Endothelial cell of umbilical vein (primary cell): ENCODE results near the gene EXD2. TPM values are rescaled to one million over a fixed set of nuclear protein-coding genes. Genes with fewer than 3 reads are reported as not detected.

Experiments
- BruUV-seq: library from RNA; stranded (reverse); fragments of 400-500 nt; replicated peaks from 2 replicates; lab custom pipeline; 2021; lab: Mats Ljungman, UMichigan
- CTCF ChIA-PET: fragments of 300-600, 350-600 bp; sonication (Branson Sonifier 250); formaldehyde crosslinking; loops from one replicate; lab custom pipeline; 2021; ENCODE audit warnings: antibody characterized with exemption, inconsistent platforms; lab: Charles Lee
- POLR2A ChIA-PET: fragments of 300-600, 350-600 bp; sonication (Branson Sonifier 250); formaldehyde crosslinking; loops from one replicate; lab custom pipeline; 2021; ENCODE audit warnings: antibody characterized with exemption, inconsistent platforms; lab: Charles Lee
- DNase-seq: peaks from one replicate; pipeline ENCODE4 v3.0.0-alpha.2; 2011; ENCODE audit warnings: low read depth, low spot score
- FAIRE-seq: peaks from 2 replicates; lab custom pipeline; 2011; peaks lifted over from hg19 to GRCh38; lab: Jason Lieb, UNC
- H2AFZ ChIP-seq: 2 replicates; pipeline ENCODE4 v1.6.0; 2012; ENCODE audit warnings: low read depth, low read length, control low read depth, inconsistent platforms
- H3K27ac ChIP-seq: 2 replicates; pipeline ENCODE4 v1.5.1; 2011; ENCODE audit warnings: low read depth, mild to moderate bottlenecking, control low read depth, low read length, moderate library complexity; ENCODE audit not compliant: insufficient read depth
- H3K27me3 ChIP-seq, 2 experiments: 2 replicates each; pipeline versions ENCODE4 v1.6.0 to v1.6.1; 2011; ENCODE audit warnings: low read length in 2 of 2, mixed read lengths in 1 of 2; ENCODE audit not compliant: control insufficient read depth in 2 of 2, insufficient read depth in 2 of 2
- H3K36me3 ChIP-seq, 2 experiments: 2 replicates in 1 of 2; 3 replicates in 1 of 2; pipeline ENCODE4 v1.5.1; 2011; ENCODE audit warnings: low read length in 2 of 2, mild to moderate bottlenecking in 1 of 2, moderate library complexity in 1 of 2; ENCODE audit not compliant: control insufficient read depth in 2 of 2, insufficient read depth in 2 of 2; ENCODE audit errors: extremely low read depth in 1 of 2
- H3K4me1 ChIP-seq: 3 replicates; pipeline ENCODE4 v1.5.1; 2011; ENCODE audit warnings: mild to moderate bottlenecking, low read length; ENCODE audit not compliant: control insufficient read depth, insufficient read depth; ENCODE audit errors: extremely low read depth
- H3K4me2 ChIP-seq: 2 replicates; pipeline ENCODE4 v1.6.1; 2011; ENCODE audit warnings: low read length, control low read depth, mixed read lengths; ENCODE audit not compliant: insufficient read depth
- H3K4me3 ChIP-seq, 3 experiments: fragments of 200-600 bp in 1 of 3; sonication (generic), shearing (Covaris generic) in 1 of 3; replicated peaks in 1 of 3; 2 replicates each; pipeline ENCODE4 v1.5.1; 2011 to 2016; ENCODE audit warnings: control low read depth in 3 of 3, low read length in 3 of 3, mild to moderate bottlenecking in 2 of 3, inconsistent platforms in 1 of 3, low read depth in 1 of 3, moderate library complexity in 1 of 3; ENCODE audit not compliant: insufficient read depth in 1 of 3
- H3K79me2 ChIP-seq: 2 replicates; pipeline ENCODE4 v1.6.0; 2012; ENCODE audit warnings: low read length, inconsistent platforms; ENCODE audit not compliant: control insufficient read depth, insufficient read depth
- H3K9ac ChIP-seq: replicated peaks from 2 replicates; pipeline ENCODE3; 2011; ENCODE audit warnings: low read length, control low read depth; ENCODE audit not compliant: insufficient read depth; ENCODE audit errors: extremely low read depth
- H3K9me1 ChIP-seq: replicated peaks from 3 replicates; pipeline ENCODE4 v1.6.0; 2011; ENCODE audit warnings: mild to moderate bottlenecking, low read length; ENCODE audit not compliant: control insufficient read depth, insufficient read depth; ENCODE audit errors: extremely low read depth
- H3K9me3 ChIP-seq: replicated peaks from 2 replicates; pipeline ENCODE4 v1.5.1; 2012; ENCODE audit warnings: low read length, inconsistent platforms; ENCODE audit not compliant: control insufficient read depth, insufficient read depth
- H4K20me1 ChIP-seq: replicated peaks from 2 replicates; pipeline ENCODE3; 2011; ENCODE audit warnings: mild to moderate bottlenecking, low read length; ENCODE audit not compliant: control insufficient read depth, insufficient read depth; ENCODE audit errors: extremely low read depth
- GATA2 ChIP-seq: IDR thresholded peaks from 2 replicates; pipeline ENCODE4 v1.7.0; 2011; ENCODE audit warnings: low read depth, mild to moderate bottlenecking, moderate library complexity, mixed read lengths, low read length; ENCODE audit not compliant: insufficient read length, insufficient read depth
- POLR2AphosphoS5 ChIP-seq: IDR thresholded peaks from 2 replicates; pipeline ENCODE4 v1.6.1; 2012; ENCODE audit warnings: low read depth, mild to moderate bottlenecking, control low read depth, low read length, moderate library complexity; ENCODE audit not compliant: insufficient read depth
- dilution Hi-C: fragments of 300-500 bp; cut with MboI; formaldehyde crosslinking; loops from one replicate; pipeline ENCODE4 v1.15.0; 2019; ENCODE audit warnings: low sequenced_read_pairs; ENCODE audit not compliant: extremely low pct_ligation_motif_present
- intact Hi-C: fragments of 100-400 bp; cut with micrococcal nuclease; formaldehyde crosslinking; loops from one replicate; pipeline ENCODE4 v1.10.0; 2022
- polyA plus RNA-seq, 4 experiments: library from polyadenylated mRNA; depleted of rRNA in 3 of 4; stranded (reverse) in 3 of 4; unstranded in 1 of 4; fragments of >200 nt; gene quantifications; 2 replicates each; pipeline versions ENCODE4 v1.2.1 to v1.2.3, GENCODE V29; 2011 to 2012; ENCODE audit warnings: missing spikeins in 1 of 4
- total RNA-seq: library from RNA; stranded (reverse); gene quantifications from 2 replicates; pipeline ENCODE4 v1.2.3, GENCODE V29; 2021
- TF ChIP-seq, protein P1 (sequence below): IDR thresholded peaks from 2 replicates; pipeline ENCODE4 v1.6.1; 2011; ENCODE audit not compliant: insufficient read depth, insufficient read length
- TF ChIP-seq, protein P2 (sequence below), 2 donors: IDR thresholded peaks; 1 replicate in 1 of 2; 2 replicates in 1 of 2; pipeline ENCODE4 v1.5.1; 2011; ENCODE audit warnings: low read length in 2 of 2, mild to moderate bottlenecking in 2 of 2, moderate library complexity in 2 of 2, control low read depth in 1 of 2, inconsistent platforms in 1 of 2, low read depth in 1 of 2; ENCODE audit not compliant: insufficient read depth in 1 of 2; ENCODE audit errors: extremely low read depth in 1 of 2

EXD2 gene
- total and polyA plus RNA-seq, 2 donors (not counting 3 experiments of a cell fraction or from before 2014, with no cell fraction given): 11.6 to 22.6 TPM

- dilution Hi-C loops: no loop called here
- intact Hi-C loops: loop anchor here (5.0 to 10.0 kb wide), 2 partner anchors 76 to 313 kb away; no protein-coding TSS in a partner anchor
- BruUV-seq: no TSS peak
Measured at GRCh38 chr14:69151458-69152180, 39.7 kb upstream of the EXD2 start.

More at GRCh38 chr14:69151458-69152180, 39.7 kb upstream of the EXD2 start:
- Histone ChIP-seq H3K9me3 (no peaks in the 10 kb centered on the region), H3K36me3 (peaks cover 0 to 4% of the 10 kb centered on the region in 2 experiments), H3K27ac (peak overlapping the region; percentile 26), H3K4me2 (peak overlapping the region; percentile 77), H4K20me1 (no peaks in the 10 kb centered on the region), H3K79me2 (peaks cover 51% of the 10 kb centered on the region), H3K9ac (peak overlapping the region; percentile 89), H2AFZ (peak overlapping the region; percentile 82), H3K4me3 (peak overlapping the region; percentile 83 to 97 (median 95)), H3K9me1 (no peaks in the 10 kb centered on the region), H3K27me3 (no peaks in the 10 kb centered on the region), H3K4me1 (peaks cover 26% of the 10 kb centered on the region)
- TF ChIP-seq GATA2: no peak
- TF ChIP-seq, protein P1, sequence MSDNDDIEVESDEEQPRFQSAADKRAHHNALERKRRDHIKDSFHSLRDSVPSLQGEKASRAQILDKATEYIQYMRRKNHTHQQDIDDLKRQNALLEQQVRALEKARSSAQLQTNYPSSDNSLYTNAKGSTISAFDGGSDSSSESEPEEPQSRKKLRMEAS: no peak
- TF ChIP-seq, protein P2, sequence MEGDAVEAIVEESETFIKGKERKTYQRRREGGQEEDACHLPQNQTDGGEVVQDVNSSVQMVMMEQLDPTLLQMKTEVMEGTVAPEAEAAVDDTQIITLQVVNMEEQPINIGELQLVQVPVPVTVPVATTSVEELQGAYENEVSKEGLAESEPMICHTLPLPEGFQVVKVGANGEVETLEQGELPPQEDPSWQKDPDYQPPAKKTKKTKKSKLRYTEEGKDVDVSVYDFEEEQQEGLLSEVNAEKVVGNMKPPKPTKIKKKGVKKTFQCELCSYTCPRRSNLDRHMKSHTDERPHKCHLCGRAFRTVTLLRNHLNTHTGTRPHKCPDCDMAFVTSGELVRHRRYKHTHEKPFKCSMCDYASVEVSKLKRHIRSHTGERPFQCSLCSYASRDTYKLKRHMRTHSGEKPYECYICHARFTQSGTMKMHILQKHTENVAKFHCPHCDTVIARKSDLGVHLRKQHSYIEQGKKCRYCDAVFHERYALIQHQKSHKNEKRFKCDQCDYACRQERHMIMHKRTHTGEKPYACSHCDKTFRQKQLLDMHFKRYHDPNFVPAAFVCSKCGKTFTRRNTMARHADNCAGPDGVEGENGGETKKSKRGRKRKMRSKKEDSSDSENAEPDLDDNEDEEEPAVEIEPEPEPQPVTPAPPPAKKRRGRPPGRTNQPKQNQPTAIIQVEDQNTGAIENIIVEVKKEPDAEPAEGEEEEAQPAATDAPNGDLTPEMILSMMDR (IDR thresholded peaks at IDR 0.05; ENCODE audit: extremely low read depth in 1 of 2, insufficient read depth in 1 of 2, low read depth in 1 of 2, low read length in 2 of 2): peak; percentile 42 to 63
- TF ChIP-seq POLR2AphosphoS5: peak; percentile 44
- POLR2A ChIA-PET: no interaction called here
- CTCF ChIA-PET: interaction anchor here (0.5 to 5.7 kb wide), 13 partner anchors 9 to 309 kb away, joined by 3 to 75 read pairs (median 5); partner anchors contain the start of gene EXD2
- peak; percentile 67 for DNase-seq
- FAIRE-seq: no peak
